Activated T-helper 17 cell treated with anti-CD3 and anti-CD28 coated beads, Interleukin-2, amount 50 U/mL, for 72 hours (primary cell): ENCODE results near the gene PSMC1. TPM values are rescaled to one million over a fixed set of nuclear protein-coding genes. Genes with fewer than 3 reads are reported as not detected.

Source experiments
- ATAC-seq: fragments of 150-1000 bp; cut with Tn5 transposase; replicated peaks from 2 replicates; pipeline ENCODE4 v1.10.0; 2021; ENCODE audit warnings: mild to moderate bottlenecking, moderate library complexity
- H3K27ac Mint-ChIP-seq: one replicate; pipeline ENCODE4 v1.8.0; 2022; ENCODE audit warnings: mixed read lengths
- H3K27me3 Mint-ChIP-seq: one replicate; pipeline ENCODE4 v1.8.0; 2022; ENCODE audit warnings: mixed read lengths
- H3K36me3 Mint-ChIP-seq: one replicate; pipeline ENCODE4 v1.8.0; 2022; ENCODE audit warnings: low read depth, mild to moderate bottlenecking, mixed read lengths
- H3K4me1 Mint-ChIP-seq: one replicate; pipeline ENCODE4 v1.8.0; 2022; ENCODE audit warnings: mixed read lengths
- H3K4me3 Mint-ChIP-seq: one replicate; pipeline ENCODE4 v1.8.0; 2022; ENCODE audit warnings: mild to moderate bottlenecking, mixed read lengths
- H3K9me3 Mint-ChIP-seq: one replicate; pipeline ENCODE4 v1.8.0; 2022; ENCODE audit warnings: mixed read lengths
- total RNA-seq, 2 donors: library from RNA; stranded (reverse); gene quantifications; one replicate each; pipeline ENCODE4 v1.2.3, GENCODE V29; 2022

PSMC1 gene
- total RNA-seq, 2 donors from 2014 or later = 129 to 139 TPM

DNA sequence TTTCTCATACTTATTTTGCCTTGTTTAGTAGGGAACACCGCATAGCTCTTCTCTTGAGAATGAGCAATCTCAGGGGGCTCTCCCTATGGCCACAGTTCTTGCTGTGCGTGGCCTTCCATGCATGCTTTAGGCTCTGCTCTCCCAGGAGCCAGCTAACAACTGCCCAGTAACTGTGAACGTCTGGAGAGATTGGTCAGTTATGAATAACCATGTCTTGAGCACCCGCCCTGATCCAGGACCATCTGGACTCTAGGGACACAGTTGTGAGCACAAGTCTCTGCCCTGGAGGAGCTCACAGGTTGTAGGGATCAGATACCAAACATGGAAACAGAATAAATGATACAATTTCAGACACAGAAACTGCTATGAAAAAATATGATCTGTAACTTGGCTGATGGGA is 12.1 kb downstream of the PSMC1 start:
- H3K27ac Mint-ChIP-seq = peak overlapping the region; percentile 79
- peaks cover 99% of the 10 kb centered on the region for H3K36me3 Mint-ChIP-seq
- no peaks in the 10 kb centered on the region for H3K27me3 Mint-ChIP-seq
- H3K4me3 Mint-ChIP-seq = no peak overlapping the region
- no peaks in the 10 kb centered on the region for H3K9me3 Mint-ChIP-seq
- no peak for ATAC-seq
- H3K4me1 Mint-ChIP-seq = peaks cover 5% of the 10 kb centered on the region

DNA sequence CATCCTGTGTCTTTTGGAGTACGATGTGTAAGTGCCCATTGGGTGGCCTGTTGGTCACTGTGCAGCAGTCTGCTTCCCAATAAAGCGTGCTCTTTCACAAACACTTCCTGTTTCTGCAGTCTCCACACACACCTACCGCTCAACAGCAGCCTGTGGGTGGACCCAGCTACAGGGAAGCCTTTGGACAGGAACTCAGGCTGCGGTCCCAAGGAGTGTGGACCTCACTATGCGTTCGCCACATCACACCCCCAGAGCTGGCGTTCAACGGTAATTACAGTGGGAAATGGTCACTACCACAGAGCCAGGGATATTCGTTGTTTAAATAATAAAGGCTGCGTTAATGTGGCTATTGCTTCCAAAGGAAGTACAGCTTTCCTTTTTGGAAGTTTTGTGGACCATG is 16.2 kb downstream of the PSMC1 start:
- Mint-ChIP-seq H3K27me3 (no peaks in the 10 kb centered on the region), H3K4me1 (peaks cover 32% of the 10 kb centered on the region), H3K27ac (no peak overlapping the region), H3K4me3 (no peak overlapping the region), H3K9me3 (no peaks in the 10 kb centered on the region), H3K36me3 (peaks cover 98% of the 10 kb centered on the region)
- ATAC-seq = no peak

DNA sequence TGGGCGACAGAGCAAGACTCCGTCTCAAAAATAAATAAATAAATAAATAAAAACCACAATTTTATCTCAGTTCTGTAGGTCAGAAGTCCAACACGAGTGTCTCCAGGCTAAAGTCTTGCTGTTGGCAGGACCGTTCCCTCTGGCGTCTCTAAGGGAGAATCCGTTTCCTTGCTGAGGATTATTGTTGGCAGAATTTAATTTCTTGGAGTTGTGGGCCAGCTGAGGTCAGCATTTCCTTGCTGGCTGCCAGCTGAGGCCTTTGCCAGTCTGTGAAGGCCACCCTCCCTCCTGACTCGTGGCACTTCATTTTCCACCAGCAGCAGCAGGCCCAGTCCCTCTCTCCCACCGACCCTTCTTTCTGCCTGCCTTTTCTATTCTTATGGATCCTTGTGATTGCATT is 17.2 kb downstream of the PSMC1 start:
- ATAC-seq = no peak
- H3K4me1 Mint-ChIP-seq = peaks cover 32% of the 10 kb centered on the region
- peak overlapping the region; percentile 90 for H3K4me3 Mint-ChIP-seq
- no peaks in the 10 kb centered on the region for H3K27me3 Mint-ChIP-seq
- H3K27ac Mint-ChIP-seq = peak overlapping the region; percentile 99
- peaks cover 95% of the 10 kb centered on the region for H3K36me3 Mint-ChIP-seq
- no peaks in the 10 kb centered on the region for H3K9me3 Mint-ChIP-seq

DNA sequence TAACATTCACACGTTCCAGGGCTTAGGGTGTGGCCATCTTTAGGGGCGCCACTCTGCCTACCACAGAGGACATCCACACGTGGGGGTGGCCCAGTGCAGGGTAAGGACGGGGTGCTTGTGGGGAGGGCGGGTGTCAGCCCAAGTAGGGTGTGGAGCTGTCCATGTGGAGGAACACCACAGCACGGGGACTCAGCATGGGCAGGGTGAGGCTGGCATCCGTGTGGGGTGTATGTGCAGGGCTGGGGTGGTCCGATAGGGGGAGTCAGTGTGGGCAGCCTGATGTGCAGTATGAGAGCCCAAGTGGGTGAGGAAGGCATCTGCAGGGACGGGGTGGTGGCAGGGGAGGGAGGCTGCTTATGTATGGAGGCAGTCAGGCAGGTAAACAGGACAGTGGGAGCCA is 17.7 kb downstream of the PSMC1 start:
- no peaks in the 10 kb centered on the region for H3K27me3 Mint-ChIP-seq
- peak overlapping the region; percentile 99 for H3K27ac Mint-ChIP-seq
- H3K4me1 Mint-ChIP-seq = peaks cover 32% of the 10 kb centered on the region
- H3K36me3 Mint-ChIP-seq = peaks cover 95% of the 10 kb centered on the region
- no peaks in the 10 kb centered on the region for H3K9me3 Mint-ChIP-seq
- ATAC-seq = no peak
- peak overlapping the region; percentile 90 for H3K4me3 Mint-ChIP-seq

DNA sequence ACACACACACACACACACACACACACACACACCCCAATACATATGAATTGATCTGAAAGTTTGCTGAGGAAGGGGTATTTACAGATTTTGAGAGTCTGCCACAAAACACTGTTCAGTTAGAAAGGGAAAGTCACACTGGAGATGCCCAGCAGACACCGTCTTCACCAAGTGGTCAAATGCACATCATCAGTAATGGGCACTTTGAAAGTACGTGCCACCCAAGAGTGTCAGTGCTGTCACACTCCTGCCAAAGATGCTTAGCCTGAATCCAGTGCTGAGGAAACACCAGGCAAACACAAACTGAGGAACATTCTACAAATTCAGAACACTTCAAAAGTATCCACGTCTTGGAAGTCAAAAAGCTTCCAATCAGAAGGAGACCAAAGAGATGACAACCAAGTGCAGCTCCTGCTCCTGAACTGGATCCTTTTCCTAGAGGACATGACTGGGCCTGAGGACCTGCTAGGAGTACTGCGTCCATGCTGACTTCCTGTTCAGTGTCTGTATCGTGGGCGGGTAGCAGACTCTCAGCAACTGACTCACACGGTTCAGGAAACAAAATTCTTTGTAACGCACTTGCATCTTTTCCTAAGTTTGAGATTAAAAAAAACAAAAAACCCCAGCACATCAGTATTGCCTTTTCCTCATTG is 18.6 kb downstream of the PSMC1 start:
- Mint-ChIP-seq H3K4me3 (peak overlapping the region; percentile 90), H3K9me3 (no peaks in the 10 kb centered on the region), H3K27me3 (no peaks in the 10 kb centered on the region), H3K36me3 (peaks cover 95% of the 10 kb centered on the region), H3K4me1 (peaks cover 32% of the 10 kb centered on the region), H3K27ac (peak overlapping the region; percentile 99)
- ATAC-seq = peak; percentile 74

DNA sequence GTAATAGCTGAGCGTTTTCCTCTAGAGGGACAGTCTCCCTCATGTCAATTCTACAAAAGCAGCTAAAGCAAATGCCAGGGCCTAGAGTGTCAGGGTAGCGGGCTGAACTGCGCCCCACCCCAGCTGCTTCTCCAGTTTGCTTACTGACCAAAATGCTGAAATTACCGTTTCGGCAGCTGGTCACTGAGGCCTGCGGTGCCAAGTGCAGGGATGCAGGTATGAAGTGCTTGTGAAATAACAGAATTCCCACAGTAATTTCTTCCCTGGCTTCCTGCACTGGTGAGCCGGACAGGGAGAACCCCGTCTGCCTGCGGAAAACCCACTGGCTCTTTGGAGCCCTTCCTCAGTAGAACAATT is 19.1 kb downstream of the PSMC1 start:
- H3K4me3 Mint-ChIP-seq = peak overlapping the region; percentile 90
- H3K36me3 Mint-ChIP-seq = peaks cover 95% of the 10 kb centered on the region
- ATAC-seq = no peak
- H3K27ac Mint-ChIP-seq = peak overlapping the region; percentile 99
- no peaks in the 10 kb centered on the region for H3K27me3 Mint-ChIP-seq
- H3K9me3 Mint-ChIP-seq = no peaks in the 10 kb centered on the region
- H3K4me1 Mint-ChIP-seq = peaks cover 32% of the 10 kb centered on the region

DNA sequence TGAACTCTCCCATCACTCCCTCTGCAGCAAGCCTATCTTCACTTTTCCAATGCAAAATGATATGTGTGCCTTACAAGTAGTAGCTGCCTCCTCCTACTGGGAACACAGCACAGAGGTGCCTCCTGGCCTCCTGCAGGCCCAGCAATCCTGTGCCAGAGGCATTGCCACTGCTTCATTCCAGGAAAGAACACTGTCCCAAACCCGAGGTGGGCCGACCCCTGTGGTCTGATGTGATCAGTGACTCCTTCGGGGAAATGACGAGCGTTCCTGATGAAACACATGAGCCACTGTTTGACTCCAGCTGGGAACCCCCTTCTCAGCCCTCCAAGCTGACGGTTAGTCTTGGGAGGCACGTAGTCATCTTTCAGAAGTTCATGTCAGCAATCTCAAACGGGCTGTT is 19.5 kb downstream of the PSMC1 start:
- Mint-ChIP-seq H3K36me3 (peaks cover 95% of the 10 kb centered on the region), H3K27ac (peak overlapping the region; percentile 99), H3K4me1 (peaks cover 32% of the 10 kb centered on the region), H3K9me3 (no peaks in the 10 kb centered on the region), H3K27me3 (no peaks in the 10 kb centered on the region), H3K4me3 (peak overlapping the region; percentile 90)
- ATAC-seq = peak; percentile 82

DNA sequence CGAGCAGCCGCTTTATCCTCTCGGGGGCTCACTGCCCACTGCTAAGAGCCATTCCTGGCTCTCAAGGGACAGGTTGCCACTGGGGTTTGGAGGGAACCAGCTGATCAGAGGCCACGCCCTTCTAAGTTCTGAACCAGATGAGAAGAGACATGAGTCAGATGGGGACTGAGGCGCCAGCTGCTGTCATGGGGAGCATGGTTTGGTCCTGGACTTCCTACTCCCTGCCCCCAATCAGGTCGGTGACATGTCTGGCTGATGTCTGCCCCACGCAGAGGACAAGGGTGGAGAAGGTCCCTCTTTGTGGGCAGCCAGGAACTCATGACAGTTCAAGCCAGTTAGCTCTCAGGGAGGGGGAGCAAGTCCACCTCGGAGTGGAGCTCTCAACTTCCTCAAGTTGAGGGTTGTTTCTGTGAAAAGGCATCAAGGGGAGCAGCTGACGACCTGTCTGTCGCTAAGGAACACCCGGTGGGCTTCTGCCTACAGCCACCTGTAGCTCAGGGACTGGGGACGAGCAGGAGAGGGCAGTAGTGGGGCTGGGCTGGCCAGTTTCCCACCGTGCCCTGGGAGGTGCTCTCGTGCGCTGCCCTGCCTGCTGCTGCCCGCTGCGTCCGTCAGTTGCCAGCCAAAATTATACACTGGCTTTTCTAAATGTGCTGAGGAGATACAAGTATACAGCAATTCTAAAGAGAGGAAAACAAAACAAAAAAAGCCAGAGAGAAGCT is 20.5 kb downstream of the PSMC1 start:
- Mint-ChIP-seq H3K36me3 (peaks cover 92% of the 10 kb centered on the region), H3K4me1 (peaks cover 32% of the 10 kb centered on the region), H3K27me3 (no peaks in the 10 kb centered on the region), H3K9me3 (no peaks in the 10 kb centered on the region), H3K27ac (peak overlapping the region; percentile 99), H3K4me3 (peak overlapping the region; percentile 90)
- ATAC-seq = peak; percentile 72

DNA sequence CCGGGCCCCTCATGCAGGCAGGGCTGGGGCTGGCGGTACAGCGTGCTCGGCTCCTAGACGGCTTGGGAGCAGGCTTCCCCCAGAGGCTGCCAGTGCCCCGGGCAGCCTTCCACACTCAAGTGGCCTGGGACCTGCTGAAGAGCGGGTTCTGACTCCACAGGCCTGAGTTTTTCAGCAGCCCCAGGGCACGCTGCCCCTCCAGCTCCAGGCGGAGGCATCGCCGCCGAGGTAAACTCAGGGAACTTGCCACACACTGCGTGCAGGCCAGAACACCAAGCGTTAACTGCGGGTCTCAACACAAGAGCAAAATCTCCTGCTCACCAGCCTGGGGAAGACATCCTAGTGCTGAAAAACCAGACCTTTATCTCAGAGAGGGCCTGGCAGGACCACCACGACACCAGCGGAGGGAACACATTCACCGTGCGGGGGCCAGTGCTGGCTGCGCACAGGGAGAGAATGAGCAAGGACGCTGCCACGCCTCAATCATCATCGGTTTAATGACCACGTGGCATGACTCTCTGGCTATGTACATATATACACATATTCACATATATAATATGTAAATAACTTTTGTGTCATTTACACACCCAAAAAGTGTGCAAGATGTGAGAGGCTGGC is 21.3 kb downstream of the PSMC1 start:
- Mint-ChIP-seq H3K4me3 (no peak overlapping the region), H3K27ac (peak overlapping the region; percentile 30)
- ATAC-seq = no peak

DNA sequence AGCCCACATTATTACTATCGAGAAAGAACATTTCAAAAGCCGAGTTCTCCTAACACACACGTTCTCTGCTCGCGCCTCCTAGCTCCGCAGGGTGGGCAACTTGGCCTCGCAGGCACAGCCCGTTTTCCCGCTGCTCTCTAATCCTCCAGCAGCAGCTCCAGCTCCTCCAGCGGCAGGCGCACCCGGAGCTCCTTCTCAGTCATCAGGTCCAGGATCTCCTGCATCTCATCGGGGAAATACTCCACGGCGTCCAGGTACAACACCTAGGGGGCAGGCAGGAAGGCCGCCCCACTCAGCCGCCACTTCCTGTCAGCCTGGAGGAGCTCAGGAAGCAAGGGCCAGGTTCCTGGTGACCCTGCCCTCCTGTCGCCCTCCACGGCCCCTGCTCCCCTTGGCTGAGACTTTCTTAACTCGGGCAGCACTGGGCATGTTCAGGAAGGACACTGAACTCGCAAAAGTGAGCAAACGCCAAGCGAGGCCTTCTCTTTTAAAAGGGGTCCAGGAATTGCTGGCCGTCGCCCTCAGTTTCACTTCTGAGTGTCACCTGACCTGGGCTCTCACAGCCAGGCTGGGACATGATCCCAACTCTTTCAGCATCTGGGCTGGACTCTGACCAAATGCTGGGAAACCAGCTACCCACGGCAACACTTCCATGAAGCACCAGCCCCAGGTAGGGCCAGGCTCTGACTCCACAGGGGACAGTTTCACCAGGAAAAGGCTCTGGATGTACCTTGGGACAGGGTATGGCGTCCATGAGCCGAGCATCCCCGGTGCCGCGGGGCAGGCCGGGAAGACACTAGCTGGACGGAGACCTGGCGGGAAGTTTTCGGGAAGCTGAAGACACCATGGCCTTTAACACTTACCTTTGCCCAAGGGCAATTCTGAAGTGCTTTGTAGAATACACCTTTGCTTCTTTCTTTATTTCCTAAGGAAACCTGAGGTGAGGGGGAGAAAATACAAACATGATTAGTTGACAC is 22.1 kb downstream of the PSMC1 start:
- H3K4me3 Mint-ChIP-seq = no peak overlapping the region
- H3K27ac Mint-ChIP-seq = peak overlapping the region; percentile 82
- no peaks in the 10 kb centered on the region for H3K9me3 Mint-ChIP-seq
- H3K36me3 Mint-ChIP-seq = peaks cover 92% of the 10 kb centered on the region
- H3K27me3 Mint-ChIP-seq = no peaks in the 10 kb centered on the region
- H3K4me1 Mint-ChIP-seq = peaks cover 32% of the 10 kb centered on the region
- no peak for ATAC-seq

More for the DNA sequence above, 21.3 kb downstream of the PSMC1 start:
- Mint-ChIP-seq H3K27me3 (no peaks in the 10 kb centered on the region), H3K36me3 (peaks cover 92% of the 10 kb centered on the region), H3K9me3 (no peaks in the 10 kb centered on the region), H3K4me1 (peaks cover 32% of the 10 kb centered on the region)

DNA sequence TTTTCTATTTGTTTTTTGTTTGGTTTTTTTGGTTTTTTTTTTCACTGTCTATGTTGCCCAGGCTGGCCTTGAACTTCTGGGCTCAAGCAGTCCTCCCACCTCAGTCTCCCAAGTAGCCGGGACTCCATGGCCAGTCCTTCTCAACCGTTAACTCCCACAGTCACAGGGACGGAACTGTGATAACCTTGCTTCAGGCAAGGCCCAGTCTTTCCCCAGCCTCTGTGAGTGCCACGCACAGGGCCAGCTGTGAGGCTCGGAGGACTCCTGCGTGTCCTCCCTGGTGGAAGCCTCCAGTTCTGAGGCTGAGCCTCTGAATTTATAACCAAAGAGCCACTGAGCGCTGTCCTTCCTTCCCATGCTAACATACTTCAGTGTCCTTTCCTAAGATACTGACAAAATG is 23.7 kb downstream of the PSMC1 start:
- H3K27ac Mint-ChIP-seq = peak overlapping the region; percentile 82
- no peaks in the 10 kb centered on the region for H3K27me3 Mint-ChIP-seq
- no peaks in the 10 kb centered on the region for H3K9me3 Mint-ChIP-seq
- H3K4me1 Mint-ChIP-seq = peaks cover 18% of the 10 kb centered on the region
- no peak overlapping the region for H3K4me3 Mint-ChIP-seq
- peaks cover 92% of the 10 kb centered on the region for H3K36me3 Mint-ChIP-seq
- no peak for ATAC-seq

DNA sequence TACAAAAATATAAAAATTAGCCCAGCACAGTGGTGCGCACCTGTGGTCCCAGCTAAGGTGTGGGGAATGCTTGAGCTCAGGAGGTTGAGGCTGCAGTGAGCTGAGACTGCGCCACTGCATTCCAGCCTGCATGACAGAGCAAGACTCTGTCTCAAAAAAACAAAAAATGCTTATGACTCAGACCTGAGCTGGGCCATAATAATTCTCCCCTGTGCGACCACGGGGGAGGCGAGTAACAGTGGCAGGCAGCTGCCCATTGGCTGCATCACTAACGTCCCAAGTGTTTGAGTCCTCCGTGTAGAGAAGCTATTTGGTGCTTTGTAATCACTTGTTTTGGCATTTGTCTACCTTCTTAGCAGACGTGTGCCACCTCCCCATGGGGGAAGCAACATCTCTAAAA is 24.9 kb downstream of the PSMC1 start:
- peaks cover 9% of the 10 kb centered on the region for H3K4me1 Mint-ChIP-seq
- H3K9me3 Mint-ChIP-seq = no peaks in the 10 kb centered on the region
- ATAC-seq = peak; percentile 52
- H3K4me3 Mint-ChIP-seq = no peak overlapping the region
- H3K27me3 Mint-ChIP-seq = no peaks in the 10 kb centered on the region
- peak overlapping the region; percentile 15 for H3K27ac Mint-ChIP-seq
- peaks cover 90% of the 10 kb centered on the region for H3K36me3 Mint-ChIP-seq

DNA sequence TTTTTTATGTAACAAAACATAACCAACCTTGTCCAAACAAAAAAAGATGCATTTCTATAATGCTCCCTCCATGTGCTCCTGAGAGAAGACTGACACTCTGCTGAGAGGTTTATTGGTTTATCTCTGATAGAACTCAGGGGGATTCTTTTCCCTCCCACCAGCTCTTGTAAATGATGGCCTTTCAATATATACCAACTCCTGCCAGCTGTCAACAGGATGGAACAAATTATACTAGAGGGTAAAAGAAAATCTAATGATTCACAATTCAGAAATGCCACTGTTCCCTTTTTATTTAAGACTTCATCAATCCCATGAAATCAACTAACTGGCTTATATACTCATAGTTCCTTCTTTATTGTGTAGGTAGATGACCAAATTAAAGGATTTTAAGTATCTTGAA is 25.4 kb downstream of the PSMC1 start:
- Mint-ChIP-seq H3K36me3 (peaks cover 90% of the 10 kb centered on the region), H3K4me3 (no peak overlapping the region), H3K27me3 (no peaks in the 10 kb centered on the region), H3K27ac (peak overlapping the region; percentile 15), H3K4me1 (peaks cover 4% of the 10 kb centered on the region), H3K9me3 (no peaks in the 10 kb centered on the region)
- no peak for ATAC-seq

DNA sequence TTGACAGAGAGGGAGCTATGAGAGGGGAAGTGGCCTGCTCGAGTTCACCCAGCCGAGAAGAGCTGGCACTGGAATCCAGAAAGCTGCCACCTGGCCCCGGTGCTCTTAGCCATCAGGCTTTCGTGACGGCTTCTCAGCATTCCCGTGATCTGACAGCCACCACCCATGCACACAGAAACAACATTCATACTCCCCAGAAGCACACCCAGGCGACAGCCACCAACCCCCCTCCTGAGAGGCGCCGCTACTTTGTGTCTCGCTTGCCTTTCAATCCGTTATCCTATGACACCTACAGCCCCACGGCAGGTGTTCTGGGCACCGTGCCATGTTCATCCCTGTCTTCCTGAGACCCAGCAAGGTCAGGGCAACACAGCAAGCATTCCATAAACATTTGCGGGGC is 31.4 kb downstream of the PSMC1 start:
- ATAC-seq = no peak
- H3K36me3 Mint-ChIP-seq = peaks cover 96% of the 10 kb centered on the region

More for the DNA sequence above, 31.4 kb downstream of the PSMC1 start:
- Mint-ChIP-seq H3K9me3 (no peaks in the 10 kb centered on the region), H3K27ac (no peak overlapping the region), H3K27me3 (no peaks in the 10 kb centered on the region), H3K4me1 (no peaks in the 10 kb centered on the region), H3K4me3 (no peak overlapping the region)
